ENCODE data around the gene AOAH. TPM values are rescaled to one million over a fixed set of nuclear protein-coding genes. Genes with fewer than 3 reads are reported as not detected.

Gene AOAH
- total and polyA plus RNA-seq, 2 of the 4 experiments (the other 2 are of a cell fraction): not detected

DNA sequence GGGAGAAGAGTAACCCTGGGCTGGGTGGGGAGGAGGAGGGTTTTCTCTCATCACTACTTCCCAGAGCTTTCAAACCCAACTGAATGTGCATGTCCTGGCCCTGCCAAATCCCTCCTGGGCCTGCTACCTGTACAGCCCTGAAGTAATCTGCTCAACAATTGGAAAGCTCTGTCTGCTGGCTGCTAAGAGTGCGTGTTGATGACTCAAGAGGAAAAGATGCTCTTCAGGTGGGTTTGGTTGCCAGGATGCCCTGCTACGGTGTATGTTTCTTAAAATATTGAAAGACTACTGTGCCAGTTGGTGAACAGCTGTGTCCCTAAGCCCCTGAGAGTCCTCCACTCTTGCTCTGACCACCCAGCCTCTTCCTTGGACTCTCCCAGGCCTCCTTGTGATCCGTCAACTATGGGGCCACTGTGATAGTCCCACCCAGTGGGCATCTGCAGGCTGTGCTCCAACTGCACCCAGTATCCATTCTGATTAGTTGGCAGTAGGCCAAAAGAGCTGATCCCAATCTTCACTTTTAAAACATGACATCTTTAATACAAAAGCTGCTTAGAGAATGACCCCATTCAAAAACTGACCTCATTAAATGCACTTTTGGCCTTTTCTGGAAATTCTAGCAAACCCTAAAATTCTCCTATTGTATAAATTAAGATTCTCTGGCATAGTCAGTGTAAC, 85.6 kb downstream of the AOAH start:
- Histone ChIP-seq H3K9ac (ENCODE audit: low read depth, low read length) (no peak overlapping the region), H3K4me3 (ENCODE audit: insufficient read depth, low read depth, low read length) (no peak overlapping the region), H3K14ac (replicated peaks; ENCODE audit: low read depth, low read length) (no peak overlapping the region), H2BK120ac (ENCODE audit: low read depth, low read length) (no peak overlapping the region), H3K9me3 (ENCODE audit: control insufficient read depth, insufficient read depth, low read length) (no peaks in the 10 kb centered on the region), H3K4ac (ENCODE audit: low read depth, low read length) (no peak overlapping the region), H2AK9ac (replicated peaks; ENCODE audit: low read depth, low read length, poor library complexity) (no peak overlapping the region), H4K8ac (ENCODE audit: low read depth in 2 of 2, low read length in 2 of 2) (no peak overlapping the region), H2BK5ac (ENCODE audit: low read depth, low read length, poor library complexity, severe bottlenecking) (no peak overlapping the region), H3K9me1 (ENCODE audit: insufficient read depth, low read length) (no peaks in the 10 kb centered on the region), H3K23ac (ENCODE audit: low read depth, low read length) (no peak overlapping the region), H3K27ac (ENCODE audit: insufficient read depth, low read length) (no peak overlapping the region), H3K18ac (ENCODE audit: low read depth, low read length) (no peak overlapping the region), H3K4me1 (ENCODE audit: control insufficient read depth, insufficient read depth, low read length) (no peaks in the 10 kb centered on the region), H2BK15ac (ENCODE audit: low read depth, low read length) (no peak overlapping the region), H3K56ac (ENCODE audit: extremely low read depth, insufficient read depth, low read length) (no peak overlapping the region), H2BK20ac (ENCODE audit: low read depth, low read length) (no peak overlapping the region), H3K36me3 (ENCODE audit: control insufficient read depth, insufficient read depth, low read length) (no peaks in the 10 kb centered on the region), H3K79me1 (ENCODE audit: low read depth in 1 of 2, low read length in 2 of 2) (no peaks in the 10 kb centered on the region), H4K91ac (ENCODE audit: insufficient read depth, low read depth, low read length) (no peak overlapping the region), H3K27me3 (ENCODE audit: control insufficient read depth, insufficient read depth, low read length) (peaks cover 31% of the 10 kb centered on the region), H2AFZ (replicated peaks; ENCODE audit: low read length, poor library complexity) (no peak overlapping the region), H4K5ac (ENCODE audit: low read depth, low read length) (no peak overlapping the region), H3K4me2 (ENCODE audit: low read depth, low read length) (no peak overlapping the region), H4K20me1 (ENCODE audit: insufficient read depth, low read length) (no peaks in the 10 kb centered on the region), H2AK5ac (ENCODE audit: low read depth, low read length) (no peak overlapping the region)
- intact Hi-C loops (cut with micrococcal nuclease) (no loop called here), dilution Hi-C loops (cut with HindIII; ENCODE audit: low sequenced_read_pairs, unreplicated experiment) (no loop called here), in situ Hi-C loops (cut with MboI; ENCODE audit: low sequenced_read_pairs) (no loop called here)
- no peak for ATAC-seq (ENCODE audit: low read depth)
- 53% methylated on average over 2 of the region's 3 CpGs; no CpG with 5 or more reads in 1 of the 2 experiments for WGBS, 2 experiments (ENCODE audit: extremely low coverage in 2 of 2, insufficient read length in 1 of 2)
- no peak for DNase-seq
- TF ChIP-seq RAD21 (IDR thresholded peaks at IDR 0.05; ENCODE audit: low read length) (no peak), POLR2A (IDR thresholded peaks at IDR 0.05; ENCODE audit: low read depth, low read length) (no peak), SMC3 (IDR thresholded peaks at IDR 0.05; ENCODE audit: low read depth, low read length) (no peak), RCOR1 (IDR thresholded peaks at IDR 0.05; ENCODE audit: insufficient replicate concordance, low read length) (no peak), NFE2L2 (IDR thresholded peaks at IDR 0.05; ENCODE audit: low read depth, low read length) (no peak), RFX5 (IDR thresholded peaks at IDR 0.05; ENCODE audit: low read depth, low read length) (no peak), MXI1 (IDR thresholded peaks at IDR 0.05; ENCODE audit: borderline replicate concordance, low read depth, low read length) (no peak), BHLHE40 (IDR thresholded peaks at IDR 0.05; ENCODE audit: low read depth, low read length) (no peak)
- TF ChIP-seq, protein P1, sequence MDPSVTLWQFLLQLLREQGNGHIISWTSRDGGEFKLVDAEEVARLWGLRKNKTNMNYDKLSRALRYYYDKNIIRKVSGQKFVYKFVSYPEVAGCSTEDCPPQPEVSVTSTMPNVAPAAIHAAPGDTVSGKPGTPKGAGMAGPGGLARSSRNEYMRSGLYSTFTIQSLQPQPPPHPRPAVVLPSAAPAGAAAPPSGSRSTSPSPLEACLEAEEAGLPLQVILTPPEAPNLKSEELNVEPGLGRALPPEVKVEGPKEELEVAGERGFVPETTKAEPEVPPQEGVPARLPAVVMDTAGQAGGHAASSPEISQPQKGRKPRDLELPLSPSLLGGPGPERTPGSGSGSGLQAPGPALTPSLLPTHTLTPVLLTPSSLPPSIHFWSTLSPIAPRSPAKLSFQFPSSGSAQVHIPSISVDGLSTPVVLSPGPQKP (IDR thresholded peaks at IDR 0.05; ENCODE audit: borderline replicate concordance, low read depth, low read length): no peak
- TF ChIP-seq, protein P2, sequence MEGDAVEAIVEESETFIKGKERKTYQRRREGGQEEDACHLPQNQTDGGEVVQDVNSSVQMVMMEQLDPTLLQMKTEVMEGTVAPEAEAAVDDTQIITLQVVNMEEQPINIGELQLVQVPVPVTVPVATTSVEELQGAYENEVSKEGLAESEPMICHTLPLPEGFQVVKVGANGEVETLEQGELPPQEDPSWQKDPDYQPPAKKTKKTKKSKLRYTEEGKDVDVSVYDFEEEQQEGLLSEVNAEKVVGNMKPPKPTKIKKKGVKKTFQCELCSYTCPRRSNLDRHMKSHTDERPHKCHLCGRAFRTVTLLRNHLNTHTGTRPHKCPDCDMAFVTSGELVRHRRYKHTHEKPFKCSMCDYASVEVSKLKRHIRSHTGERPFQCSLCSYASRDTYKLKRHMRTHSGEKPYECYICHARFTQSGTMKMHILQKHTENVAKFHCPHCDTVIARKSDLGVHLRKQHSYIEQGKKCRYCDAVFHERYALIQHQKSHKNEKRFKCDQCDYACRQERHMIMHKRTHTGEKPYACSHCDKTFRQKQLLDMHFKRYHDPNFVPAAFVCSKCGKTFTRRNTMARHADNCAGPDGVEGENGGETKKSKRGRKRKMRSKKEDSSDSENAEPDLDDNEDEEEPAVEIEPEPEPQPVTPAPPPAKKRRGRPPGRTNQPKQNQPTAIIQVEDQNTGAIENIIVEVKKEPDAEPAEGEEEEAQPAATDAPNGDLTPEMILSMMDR (conservative IDR thresholded peaks at IDR 0.05; ENCODE audit: low read depth, low read length): no peak
- TF ChIP-seq, protein P3, sequence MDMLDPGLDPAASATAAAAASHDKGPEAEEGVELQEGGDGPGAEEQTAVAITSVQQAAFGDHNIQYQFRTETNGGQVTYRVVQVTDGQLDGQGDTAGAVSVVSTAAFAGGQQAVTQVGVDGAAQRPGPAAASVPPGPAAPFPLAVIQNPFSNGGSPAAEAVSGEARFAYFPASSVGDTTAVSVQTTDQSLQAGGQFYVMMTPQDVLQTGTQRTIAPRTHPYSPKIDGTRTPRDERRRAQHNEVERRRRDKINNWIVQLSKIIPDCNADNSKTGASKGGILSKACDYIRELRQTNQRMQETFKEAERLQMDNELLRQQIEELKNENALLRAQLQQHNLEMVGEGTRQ (IDR thresholded peaks at IDR 0.05; ENCODE audit: low read depth, low read length): no peak
- BruUV-seq (replicated peaks): no TSS peak
- ChIA-PET CTCF (interaction anchor here (1.0 kb wide), 1 partner anchor 31 kb away, joined by 3 read pairs; no protein-coding TSS in a partner anchor), POLR2A (ENCODE audit: unreplicated experiment) (no interaction called here)

All from IMR-90 (cell line).